Osteocyte (in vitro differentiated cells): ENCODE data around the gene APOB. TPM values are rescaled to one million over a fixed set of nuclear protein-coding genes. Genes with fewer than 3 reads are reported as not detected.

Experiments
- DNase-seq: peaks from one replicate; pipeline ENCODE4 v3.0.0; 2021; ENCODE audit warnings: mixed read lengths; ENCODE audit not compliant: unreplicated experiment; ENCODE audit errors: extremely low spot score
- H3K27ac Mint-ChIP-seq: one replicate; pipeline ENCODE4 v1.8.0; 2021; ENCODE audit warnings: mild to moderate bottlenecking, mixed read lengths; ENCODE audit not compliant: unreplicated experiment
- H3K27me3 Mint-ChIP-seq: one replicate; pipeline ENCODE4 v1.8.0; 2021; ENCODE audit warnings: mixed read lengths; ENCODE audit not compliant: unreplicated experiment
- H3K36me3 Mint-ChIP-seq: one replicate; pipeline ENCODE4 v1.8.0; 2021; ENCODE audit warnings: mixed read lengths; ENCODE audit not compliant: unreplicated experiment
- H3K4me1 Mint-ChIP-seq: one replicate; pipeline ENCODE4 v1.8.0; 2021; ENCODE audit warnings: mixed read lengths; ENCODE audit not compliant: unreplicated experiment
- H3K4me3 Mint-ChIP-seq: one replicate; pipeline ENCODE4 v1.8.0; 2021; ENCODE audit warnings: mild to moderate bottlenecking, moderate library complexity, mixed read lengths; ENCODE audit not compliant: unreplicated experiment
- H3K9me3 Mint-ChIP-seq: one replicate; pipeline ENCODE4 v1.8.0; 2021; ENCODE audit warnings: mixed read lengths; ENCODE audit not compliant: unreplicated experiment
- CTCF ChIP-seq: fragments of 200-600 bp; sonication (generic); IDR thresholded peaks from 2 replicates; pipeline ENCODE4 v1.5.0; 2021; ENCODE audit warnings: antibody characterized with exemption, mild to moderate bottlenecking, moderate library complexity
- total RNA-seq: library from RNA; stranded (reverse); gene quantifications from 2 replicates; pipeline ENCODE4 v1.2.1, GENCODE V29; 2021

The APOB gene
- total RNA-seq, 1 donor from 2014 or later: 0.21 TPM

- H3K27ac Mint-ChIP-seq: no peak overlapping the region
- no peaks in the 10 kb centered on the region for H3K36me3 Mint-ChIP-seq
- peaks cover 5% of the 10 kb centered on the region for H3K4me1 Mint-ChIP-seq
- H3K4me3 Mint-ChIP-seq: no peak overlapping the region
- TF ChIP-seq CTCF: no peak
- DNase-seq: no peak
- H3K9me3 Mint-ChIP-seq: no peaks in the 10 kb centered on the region
- peaks cover 34% of the 10 kb centered on the region for H3K27me3 Mint-ChIP-seq
These were observed 31.3 kb downstream of the APOB start for GRCh38 chr2:21012557-21012937.

- Mint-ChIP-seq H3K4me1 (no peaks in the 10 kb centered on the region), H3K4me3 (no peak overlapping the region), H3K9me3 (no peaks in the 10 kb centered on the region), H3K27me3 (peaks cover 38% of the 10 kb centered on the region), H3K27ac (no peak overlapping the region), H3K36me3 (no peaks in the 10 kb centered on the region)
- DNase-seq: no peak
- no peak for TF ChIP-seq CTCF
These were observed 31.9 kb downstream of the APOB start for GRCh38 chr2:21011876-21012556.

GRCh38 chr2:21011453-21011852, 32.4 kb downstream of the APOB start:
- H3K4me1 Mint-ChIP-seq: no peaks in the 10 kb centered on the region
- peaks cover 43% of the 10 kb centered on the region for H3K27me3 Mint-ChIP-seq
- H3K27ac Mint-ChIP-seq: no peak overlapping the region
- no peaks in the 10 kb centered on the region for H3K36me3 Mint-ChIP-seq
- no peak for TF ChIP-seq CTCF
- no peak overlapping the region for H3K4me3 Mint-ChIP-seq
- H3K9me3 Mint-ChIP-seq: no peaks in the 10 kb centered on the region
- DNase-seq: no peak

- Mint-ChIP-seq H3K36me3 (no peaks in the 10 kb centered on the region), H3K27me3 (peaks cover 44% of the 10 kb centered on the region), H3K9me3 (no peaks in the 10 kb centered on the region), H3K4me3 (no peak overlapping the region), H3K27ac (no peak overlapping the region), H3K4me1 (no peaks in the 10 kb centered on the region)
- no peak for DNase-seq
- TF ChIP-seq CTCF: no peak
These were observed 32.9 kb downstream of the APOB start for GRCh38 chr2:21010813-21011439.

GRCh38 chr2:21009662-21010225, 34.1 kb downstream of the APOB start:
- Mint-ChIP-seq H3K9me3 (no peaks in the 10 kb centered on the region), H3K27me3 (peaks cover 52% of the 10 kb centered on the region)

More at GRCh38 chr2:21009662-21010225, 34.1 kb downstream of the APOB start:
- TF ChIP-seq CTCF: no peak
- H3K36me3 Mint-ChIP-seq: no peaks in the 10 kb centered on the region
- no peak overlapping the region for H3K4me3 Mint-ChIP-seq
- DNase-seq: no peak
- no peak overlapping the region for H3K27ac Mint-ChIP-seq
- H3K4me1 Mint-ChIP-seq: no peaks in the 10 kb centered on the region
